ENCODE results near the gene LEMD2.

Gene LEMD2

DNA sequence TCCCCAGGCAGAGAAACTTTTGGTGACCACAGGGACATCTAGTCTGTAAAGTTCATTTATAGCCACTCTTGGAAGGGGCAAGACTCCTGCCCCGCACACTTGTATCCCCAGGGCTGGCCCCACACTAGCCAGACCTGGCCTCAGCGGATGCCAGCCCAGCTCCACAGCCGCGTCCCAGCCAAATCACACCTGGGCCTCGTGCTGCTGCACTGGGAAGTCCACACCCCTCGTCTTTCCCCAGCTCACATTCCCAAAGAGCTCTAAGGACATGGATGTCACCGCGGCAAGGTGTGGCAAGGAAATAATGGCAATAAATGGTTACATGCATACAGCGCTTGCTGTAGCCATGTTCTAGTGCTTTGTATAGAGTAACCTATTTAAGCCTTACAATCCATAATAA lies 50.8 kb downstream of the LEMD2 start:
- DNase-seq (ENCODE audit: low read depth) = no peak

DNA sequence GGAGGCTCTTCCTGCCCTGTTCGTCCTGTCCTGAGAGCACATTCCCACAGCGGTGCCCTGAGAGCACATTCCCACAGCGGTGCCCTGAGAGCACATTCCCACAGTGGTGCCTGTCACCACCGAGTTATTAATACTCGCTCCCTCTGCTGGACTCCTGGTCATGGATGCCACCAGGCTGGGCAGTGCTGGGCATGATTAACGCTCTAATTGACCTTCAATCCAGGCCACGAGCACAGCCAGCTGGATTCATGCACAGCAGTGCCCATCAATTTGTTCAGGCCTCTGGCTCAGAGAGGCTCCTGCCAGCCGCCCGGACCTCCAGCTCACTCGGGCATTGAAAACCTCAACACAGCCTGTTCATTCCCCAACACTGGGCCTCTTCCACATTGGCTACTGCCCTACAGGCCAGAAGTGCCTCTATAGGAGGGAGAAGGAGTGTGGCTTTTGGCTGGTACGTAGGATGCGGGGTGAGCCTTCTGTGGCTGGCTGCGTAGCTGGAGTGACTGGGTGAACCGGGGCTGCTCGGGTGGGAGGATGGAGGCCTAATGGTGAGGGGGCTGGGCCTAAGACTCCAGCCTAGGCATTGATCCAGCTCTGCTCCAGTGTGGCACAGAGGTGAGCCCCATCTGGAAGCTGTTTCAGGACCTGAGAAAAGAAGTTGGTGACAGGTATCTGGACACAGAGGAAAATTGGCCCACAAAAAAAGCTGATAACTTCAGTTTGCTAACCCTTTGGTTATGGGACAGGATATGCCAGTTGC lies 51.5 kb downstream of the LEMD2 start:
- DNase-seq (ENCODE audit: low read depth) = no peak

GRCh38 chr6:33735216-33735615 lies 53.7 kb downstream of the LEMD2 start:
- DNase-seq (ENCODE audit: low read depth) = no peak

GRCh38 chr6:33733709-33734007 lies 55.3 kb downstream of the LEMD2 start:
- no peak for DNase-seq (ENCODE audit: low read depth)

GRCh38 chr6:33732817-33733708 lies 55.9 kb downstream of the LEMD2 start:
- no peak for DNase-seq (ENCODE audit: low read depth)

DNA sequence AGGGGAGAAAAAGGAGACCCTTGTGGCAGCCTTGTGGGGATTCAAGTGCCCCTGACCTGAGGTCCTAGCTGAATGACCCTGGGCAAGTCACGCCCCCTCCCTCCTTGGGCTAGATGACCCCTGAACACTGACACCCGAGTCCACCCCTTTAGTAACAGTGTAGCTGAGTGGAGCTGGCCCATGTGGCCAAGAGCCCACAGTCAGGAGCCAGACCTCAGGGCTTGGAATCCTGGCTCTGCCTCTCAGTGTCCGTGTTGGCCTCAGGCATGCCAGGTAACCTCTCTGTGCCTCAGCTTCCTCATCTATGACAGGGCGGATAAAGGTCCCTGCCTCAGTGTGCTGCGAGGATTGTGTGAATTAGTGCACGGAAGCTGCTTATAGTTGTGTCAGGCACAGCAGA lies 56.5 kb downstream of the LEMD2 start:
- DNase-seq (ENCODE audit: low read depth) = no peak

GRCh38 chr6:33731751-33732282 lies 57.1 kb downstream of the LEMD2 start:
- no peak for DNase-seq (ENCODE audit: low read depth)

DNA sequence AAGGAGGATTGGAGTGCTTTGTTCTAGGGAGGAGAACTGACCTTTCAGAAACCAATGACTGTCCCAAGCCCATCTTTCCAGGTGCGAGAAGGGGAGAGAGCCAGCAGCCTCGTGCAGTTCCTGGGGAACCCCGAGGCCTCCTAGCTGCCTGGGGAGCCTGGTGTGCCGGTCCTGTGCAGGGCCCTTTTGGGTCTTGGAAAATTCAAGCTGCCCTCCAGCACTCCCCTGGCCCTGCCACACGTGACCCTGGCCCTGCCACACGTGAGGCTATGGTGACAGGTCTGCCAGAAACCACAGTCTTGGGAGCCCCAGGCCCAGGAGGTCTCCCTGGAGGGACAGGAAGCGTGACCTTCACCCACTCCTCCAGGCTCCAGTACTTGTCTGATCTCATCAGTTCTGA lies 57.9 kb downstream of the LEMD2 start:
- DNase-seq (ENCODE audit: low read depth) = no peak

GRCh38 chr6:33730611-33731010 lies 58.3 kb downstream of the LEMD2 start:
- no peak for DNase-seq (ENCODE audit: low read depth)

GRCh38 chr6:33729059-33729458 lies 59.9 kb downstream of the LEMD2 start:
- DNase-seq (ENCODE audit: low read depth) = no peak

DNA sequence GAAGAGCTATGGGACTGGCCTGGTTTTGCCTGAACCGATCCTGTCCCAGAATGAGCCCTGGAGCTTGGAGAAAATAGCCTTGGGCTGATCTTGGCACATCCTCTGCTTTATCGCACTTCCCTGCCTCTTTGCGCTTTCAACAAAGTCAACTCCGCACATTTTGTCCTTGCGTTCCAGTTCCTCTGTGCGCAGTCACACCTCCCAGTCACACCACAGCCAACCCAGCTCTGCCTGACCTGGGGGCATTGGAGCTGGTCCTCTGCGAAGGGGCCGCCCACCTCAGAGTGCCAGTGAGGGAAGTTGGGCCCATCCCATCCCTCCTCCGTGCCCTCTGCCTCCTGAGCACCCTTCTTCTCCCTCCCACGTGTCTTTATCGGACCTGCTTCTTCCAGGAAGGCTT lies 60.5 kb downstream of the LEMD2 start:
- no peak for DNase-seq (ENCODE audit: low read depth)

- DNase-seq (ENCODE audit: low read depth) = no peak
Measured at GRCh38 chr6:33727932-33728331, 61.0 kb downstream of the LEMD2 start.

GRCh38 chr6:33727126-33727525 lies 61.8 kb downstream of the LEMD2 start:
- no peak for DNase-seq (ENCODE audit: low read depth)

- no peak for DNase-seq (ENCODE audit: low read depth)
Measured at GRCh38 chr6:33726696-33727095, 62.2 kb downstream of the LEMD2 start.

DNA sequence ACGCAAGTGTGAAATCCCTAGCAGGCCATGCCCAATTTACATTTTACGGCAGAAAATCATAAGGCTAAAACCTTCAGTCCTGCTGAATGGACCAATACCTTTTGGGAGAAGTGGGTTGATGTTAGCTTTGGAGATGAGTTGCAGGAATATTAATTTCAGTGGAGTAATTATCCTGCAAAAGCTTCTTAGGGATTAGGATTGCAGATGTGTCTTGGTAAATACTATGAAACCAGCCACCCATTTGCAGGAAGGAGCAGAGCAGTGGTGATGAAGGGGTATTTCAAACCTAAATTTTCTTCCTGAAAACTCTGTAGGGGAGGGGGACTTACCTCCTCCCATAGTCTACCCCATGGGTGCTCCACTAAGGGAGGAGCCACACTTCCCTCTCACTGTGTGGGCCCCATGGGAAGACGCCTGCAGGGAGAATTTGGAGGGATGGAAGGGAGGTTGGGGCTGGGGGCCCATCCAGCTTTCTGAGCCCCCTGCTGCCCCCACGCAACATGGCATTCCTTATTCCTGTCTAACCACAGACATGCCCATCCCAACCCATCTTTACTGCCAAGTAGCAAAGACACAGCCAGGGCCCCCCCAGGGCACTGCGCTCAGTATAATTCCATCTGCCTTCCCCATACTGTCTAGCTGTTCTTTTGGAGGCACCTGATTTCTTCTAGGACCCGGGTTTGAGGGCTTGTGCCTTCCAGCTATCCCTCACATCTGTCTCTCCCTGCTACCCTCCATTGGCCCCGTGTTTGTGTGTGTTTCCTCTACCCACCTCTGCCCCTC lies 62.8 kb downstream of the LEMD2 start:
- DNase-seq (ENCODE audit: low read depth) = no peak

- DNase-seq (ENCODE audit: low read depth) = no peak
Measured at GRCh38 chr6:33725222-33725621, 63.7 kb downstream of the LEMD2 start.

- no peak for DNase-seq (ENCODE audit: low read depth)
Measured at GRCh38 chr6:33724102-33725023, 64.6 kb downstream of the LEMD2 start.

- DNase-seq (ENCODE audit: low read depth) = no peak
Measured at GRCh38 chr6:33723371-33724085, 65.4 kb downstream of the LEMD2 start.

- DNase-seq (ENCODE audit: low read depth) = no peak
Measured at GRCh38 chr6:33722103-33722623, 66.8 kb downstream of the LEMD2 start.

DNA sequence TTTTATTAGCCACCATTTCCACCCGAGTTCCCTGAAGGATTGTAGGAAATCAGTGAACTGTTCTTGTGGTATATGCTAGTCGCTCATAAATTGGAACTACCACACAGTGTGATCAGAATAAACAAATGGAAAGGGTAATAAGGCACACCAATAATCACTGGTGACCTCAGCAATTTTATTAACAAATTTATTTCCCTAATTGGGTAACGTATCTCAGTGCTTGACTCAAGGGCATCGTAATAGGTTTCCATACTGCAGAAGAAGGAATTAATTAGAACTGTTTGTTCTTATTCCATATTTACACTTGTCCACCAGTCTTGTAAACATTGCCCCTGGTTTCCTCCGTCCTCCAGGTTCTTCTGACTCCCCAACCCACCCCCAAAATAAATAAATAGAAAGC lies 67.4 kb downstream of the LEMD2 start:
- no peak for DNase-seq (ENCODE audit: low read depth)
